Measurements from ENCODE around the gene ADGRG3.

ADGRG3 gene

DNA sequence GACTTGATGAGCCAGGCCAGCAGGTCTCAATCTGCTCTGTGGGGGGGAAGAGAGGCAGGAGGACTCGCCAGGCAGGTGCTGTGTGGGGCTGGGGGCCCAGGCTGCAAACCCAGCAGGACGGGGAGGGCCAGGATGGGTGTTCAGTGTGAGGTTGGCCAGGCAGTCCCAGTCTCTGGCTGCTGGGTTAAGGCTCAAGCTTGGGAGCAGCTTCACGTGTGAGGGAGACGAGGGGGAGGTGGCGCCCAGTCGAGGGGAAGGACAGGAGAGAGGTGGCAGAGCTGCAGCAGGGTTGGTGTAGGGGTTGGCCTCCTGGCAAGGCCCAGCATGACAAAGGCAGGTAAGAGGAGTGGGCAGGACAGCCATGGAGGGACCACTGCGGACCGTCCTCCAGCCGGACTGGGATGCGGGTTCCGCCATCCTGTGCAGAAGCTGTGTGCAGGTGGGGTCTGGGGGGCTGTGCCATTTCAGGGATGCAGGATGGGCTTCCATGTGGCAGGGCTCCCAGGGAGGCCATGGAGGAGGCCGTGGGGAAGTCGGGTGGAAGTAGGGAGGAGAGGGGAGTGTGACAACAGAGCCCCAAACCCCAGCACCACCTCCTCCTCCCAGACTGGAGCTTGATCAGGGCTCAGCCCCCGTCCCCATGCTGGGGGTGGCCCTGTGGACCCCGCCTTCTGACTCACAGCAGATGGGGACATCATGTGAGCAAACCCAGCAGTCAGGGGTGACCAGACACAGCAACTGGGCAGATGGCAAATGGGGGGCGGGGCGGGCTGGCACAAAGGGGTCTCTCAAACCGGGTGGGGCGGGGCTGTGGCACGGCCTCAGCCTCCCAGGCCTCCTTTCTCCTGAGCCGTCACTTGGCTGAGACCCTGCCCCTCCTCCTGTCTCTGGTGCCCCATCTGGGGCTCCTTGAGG is 36.9 kb upstream of the ADGRG3 start:
- DNase-seq, result no peak

DNA sequence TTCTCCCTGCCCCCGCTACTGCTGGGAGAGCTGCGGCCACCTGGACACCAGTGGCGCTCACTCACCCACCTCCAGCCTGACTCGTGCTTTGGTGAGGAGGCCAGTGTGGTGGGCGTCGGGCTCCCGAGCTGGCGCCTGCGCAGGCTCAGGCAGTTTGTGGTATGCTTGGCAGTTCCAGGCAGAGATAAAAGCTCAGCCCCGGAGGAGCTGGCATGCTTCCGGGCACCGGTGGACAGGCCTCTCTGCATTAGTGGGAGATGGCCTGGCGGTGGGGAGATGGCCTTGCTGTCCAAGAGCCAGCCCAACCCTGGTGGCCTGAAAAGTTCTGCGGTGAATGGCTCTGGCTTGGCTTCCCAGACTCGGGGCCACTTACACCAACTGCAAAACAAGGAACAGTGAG is 35.5 kb upstream of the ADGRG3 start:
- DNase-seq, result no peak

DNA sequence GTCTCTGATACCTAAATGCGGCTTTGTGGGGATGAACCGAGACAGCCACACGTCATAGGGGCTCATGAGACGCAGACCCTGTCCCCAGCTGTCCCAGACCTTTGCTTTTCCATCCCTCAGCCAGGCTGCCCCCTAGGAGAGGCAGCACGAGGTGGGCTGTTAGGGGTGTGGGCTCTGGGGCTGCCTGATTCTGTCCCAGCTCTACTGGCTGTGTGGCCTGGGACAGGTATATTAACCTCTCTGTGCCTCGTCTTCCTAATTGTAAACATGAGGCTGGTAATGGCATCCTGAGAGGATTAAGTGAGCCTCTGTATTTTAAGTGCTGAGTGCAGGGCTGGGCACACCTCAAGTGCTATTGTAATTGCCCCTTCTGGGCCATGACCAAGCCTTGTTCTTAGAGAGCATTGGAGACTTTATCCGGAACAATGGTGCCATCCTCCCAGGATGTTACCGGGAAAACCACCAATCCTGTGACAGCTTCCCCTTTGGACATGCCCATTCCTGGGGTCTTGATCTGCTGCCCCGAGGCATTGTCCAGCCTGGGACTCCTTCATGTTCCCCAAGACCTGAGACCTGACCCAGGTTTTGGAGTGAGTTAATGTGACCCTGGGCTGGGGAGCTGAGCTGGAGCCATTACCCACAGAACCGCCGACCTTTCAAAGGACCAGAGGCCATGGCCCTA is 34.6 kb upstream of the ADGRG3 start:
- DNase-seq, result no peak

DNA sequence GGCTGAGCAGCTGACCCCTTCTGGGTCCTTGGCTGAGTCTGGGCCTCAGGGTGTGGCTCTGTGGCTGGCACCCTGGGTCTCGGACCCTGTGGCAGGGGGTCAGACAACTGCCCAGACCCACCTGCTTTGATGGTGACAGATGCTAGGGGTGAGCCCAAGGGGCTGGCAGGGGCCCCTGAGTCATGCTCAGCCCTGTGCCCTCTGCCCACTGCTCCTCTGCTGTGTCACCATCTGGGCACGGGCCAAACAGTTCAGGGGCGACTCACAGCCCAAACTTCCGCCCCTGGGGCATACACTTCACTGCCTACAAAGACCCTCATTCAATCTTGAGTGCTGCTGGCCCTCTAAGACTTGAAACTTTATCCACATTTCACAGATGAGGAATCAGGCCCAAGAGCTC is 33.9 kb upstream of the ADGRG3 start:
- DNase-seq, result no peak

DNA sequence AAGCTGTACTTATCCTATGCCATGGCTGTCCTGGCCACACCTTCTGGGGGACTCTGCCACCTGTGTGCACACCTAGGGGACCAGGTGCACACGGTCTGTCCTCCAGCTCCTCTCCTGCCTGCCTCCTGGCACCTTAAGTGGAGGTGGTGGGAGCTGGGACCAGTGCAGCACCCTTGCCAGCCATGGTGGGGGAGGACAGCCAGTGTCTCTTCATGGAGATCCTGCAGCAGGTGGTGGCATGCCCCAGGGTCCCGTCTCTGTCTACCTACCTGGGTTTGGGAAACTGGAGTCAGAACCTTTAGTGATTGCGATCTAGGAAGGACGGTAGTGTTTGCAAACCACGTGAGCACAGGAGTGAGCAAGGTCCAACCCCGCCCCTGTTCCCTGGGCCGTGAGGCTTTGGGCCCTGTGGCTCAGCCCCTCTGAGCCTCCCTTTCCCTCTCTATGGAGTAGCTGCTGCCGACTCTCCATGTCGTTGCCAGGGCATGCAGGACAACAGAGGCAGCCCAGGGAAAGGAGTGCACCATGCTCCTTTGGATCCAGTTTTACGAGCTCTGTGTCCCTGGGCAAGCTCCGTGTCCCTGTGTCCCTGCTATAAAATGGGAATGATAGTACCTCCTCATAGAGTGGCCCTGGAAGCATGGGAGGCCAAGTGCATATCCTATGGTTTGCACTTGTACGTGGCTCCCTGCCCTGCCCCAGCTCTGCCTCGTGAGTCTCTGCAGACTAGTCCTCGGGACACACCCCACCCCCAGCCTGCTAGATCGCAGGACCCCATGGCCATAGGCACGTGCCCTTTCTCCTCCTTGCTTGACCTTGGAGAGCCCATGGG is 32.6 kb upstream of the ADGRG3 start:
- DNase-seq, result no peak

DNA sequence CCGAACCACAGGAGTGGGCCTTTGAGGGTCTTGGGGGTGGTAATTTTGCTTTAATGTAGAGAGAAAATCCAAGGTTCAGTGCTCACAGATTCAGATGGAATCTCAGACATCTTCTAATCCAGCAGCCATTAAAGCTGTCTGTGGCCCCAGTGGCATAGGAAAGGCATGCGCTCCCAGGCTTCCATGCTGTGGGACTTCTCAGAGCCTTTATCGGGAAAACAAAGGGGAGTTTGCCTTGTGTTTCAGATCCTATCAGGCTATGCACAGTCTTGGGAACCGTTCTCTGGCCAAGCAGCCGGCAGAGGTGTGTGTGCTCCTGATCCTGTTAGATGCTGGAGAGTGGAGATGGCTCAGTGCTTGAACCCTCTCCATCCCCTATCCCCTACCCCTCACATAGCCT is 31.9 kb upstream of the ADGRG3 start:
- no peak for DNase-seq

DNA sequence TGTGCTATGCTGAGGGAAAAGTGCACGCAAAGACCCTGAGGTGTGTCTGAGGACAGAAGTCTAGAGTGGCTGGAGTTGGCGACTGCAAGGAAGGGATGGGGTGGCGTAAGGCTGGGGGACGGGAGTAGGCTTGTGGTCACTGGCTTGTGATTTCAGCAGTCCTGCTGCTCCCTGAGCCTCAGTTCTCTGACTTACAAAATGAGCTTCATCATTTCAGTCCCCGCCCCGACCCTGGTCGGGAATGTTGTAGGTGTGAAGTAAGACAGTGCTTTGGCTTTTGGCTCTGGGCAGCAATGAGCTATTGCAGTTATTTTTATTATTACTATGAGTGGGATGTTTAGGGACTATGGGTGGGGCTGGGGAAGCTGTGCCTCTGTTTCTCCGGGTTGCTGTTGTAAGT is 31.1 kb upstream of the ADGRG3 start:
- DNase-seq, result no peak

DNA sequence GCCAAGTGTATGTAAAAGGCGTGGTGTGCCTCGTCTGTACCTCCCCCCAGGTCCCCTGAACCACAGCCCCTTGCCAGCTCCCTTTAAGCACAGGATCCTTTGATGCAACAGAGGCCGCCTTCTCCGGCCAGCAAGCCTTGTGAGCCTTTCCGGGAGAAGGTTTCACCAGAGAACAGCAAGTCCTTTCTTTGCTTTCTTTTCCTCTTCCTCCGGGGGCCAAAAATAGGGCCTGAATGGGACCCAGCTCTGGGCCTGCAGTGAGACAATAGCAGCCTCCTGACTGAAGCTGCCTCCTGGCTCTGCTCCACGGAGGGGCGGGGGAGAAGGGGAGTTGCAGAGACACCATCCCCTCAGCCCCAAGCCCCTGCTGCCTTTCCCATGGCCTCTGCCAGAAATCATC is 30.7 kb upstream of the ADGRG3 start:
- no peak for DNase-seq

DNA sequence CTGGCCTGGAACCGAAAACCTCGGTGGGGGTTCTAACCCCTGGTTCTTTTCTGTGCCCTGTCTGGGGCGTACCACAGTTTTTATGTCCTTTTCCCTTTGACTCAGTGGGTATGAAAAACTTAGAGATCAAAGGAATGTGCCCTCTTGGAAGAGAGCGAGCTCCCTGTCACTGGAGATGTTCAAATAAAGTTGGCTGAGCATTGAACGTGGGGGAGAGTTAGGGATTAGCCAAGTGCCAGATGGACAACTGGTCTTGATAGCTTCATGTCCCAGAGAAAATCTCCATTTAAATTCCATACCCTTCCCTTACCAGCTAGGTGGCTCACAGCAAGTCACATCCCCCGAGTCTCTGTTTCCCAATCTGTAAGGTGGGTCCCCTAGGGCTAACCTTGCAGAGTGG is 30.1 kb upstream of the ADGRG3 start:
- no peak for DNase-seq

DNA sequence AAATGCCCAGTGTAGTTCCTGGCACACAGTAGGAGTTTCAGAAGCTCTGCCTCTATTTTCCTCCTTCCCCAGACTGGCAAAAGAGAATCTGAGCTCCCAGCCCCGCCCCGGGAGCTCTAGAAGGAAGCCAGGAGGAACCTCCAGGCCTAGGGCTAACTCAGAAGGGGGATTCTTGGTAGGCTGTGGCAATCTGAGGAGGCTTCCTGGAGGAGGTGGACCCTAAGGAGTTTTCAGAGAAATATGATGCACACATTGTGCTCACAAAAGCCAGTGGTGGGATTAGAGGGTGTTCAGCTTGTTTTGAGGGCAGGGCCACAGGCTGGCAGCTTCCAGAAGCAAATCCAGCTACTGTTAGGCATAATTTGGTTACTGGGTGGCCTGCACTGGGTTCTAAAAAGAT is 29.7 kb upstream of the ADGRG3 start:
- no peak for DNase-seq

DNA sequence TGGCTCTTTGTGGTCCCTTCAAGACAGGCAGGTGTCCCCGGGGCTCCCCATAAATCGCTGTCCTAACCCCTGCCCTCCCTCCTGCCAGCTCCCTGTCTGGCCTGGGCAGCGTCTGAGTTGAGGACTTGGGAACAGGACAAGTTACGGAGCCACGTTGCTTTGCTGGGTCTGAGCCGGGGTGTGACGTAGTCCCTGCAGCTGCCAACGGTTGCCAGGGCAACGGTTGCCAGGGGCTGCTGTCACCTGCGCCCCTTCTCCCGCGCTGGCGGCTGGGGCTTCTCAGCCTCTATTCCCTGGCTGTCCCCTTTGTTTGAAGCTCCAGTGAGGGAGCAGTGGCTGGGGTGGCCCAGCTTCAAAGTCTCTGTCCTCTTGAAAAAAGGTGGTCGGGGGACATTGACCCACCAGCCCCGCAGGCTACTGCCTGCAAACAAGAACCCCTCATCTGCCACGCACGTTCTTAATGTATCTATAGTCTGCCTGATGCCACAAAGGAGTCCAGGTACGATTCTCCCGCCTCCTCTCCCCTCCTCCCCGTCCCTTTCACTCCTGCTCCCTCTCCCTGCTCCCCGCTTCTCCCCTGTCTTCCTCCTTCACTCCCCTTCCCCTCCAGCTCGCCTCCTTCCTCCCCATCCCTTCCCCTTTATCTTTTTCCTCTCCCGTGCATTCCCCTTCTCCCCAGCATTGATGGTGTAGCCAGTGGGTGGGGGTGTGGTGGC is 28.8 kb upstream of the ADGRG3 start:
- no peak for DNase-seq

DNA sequence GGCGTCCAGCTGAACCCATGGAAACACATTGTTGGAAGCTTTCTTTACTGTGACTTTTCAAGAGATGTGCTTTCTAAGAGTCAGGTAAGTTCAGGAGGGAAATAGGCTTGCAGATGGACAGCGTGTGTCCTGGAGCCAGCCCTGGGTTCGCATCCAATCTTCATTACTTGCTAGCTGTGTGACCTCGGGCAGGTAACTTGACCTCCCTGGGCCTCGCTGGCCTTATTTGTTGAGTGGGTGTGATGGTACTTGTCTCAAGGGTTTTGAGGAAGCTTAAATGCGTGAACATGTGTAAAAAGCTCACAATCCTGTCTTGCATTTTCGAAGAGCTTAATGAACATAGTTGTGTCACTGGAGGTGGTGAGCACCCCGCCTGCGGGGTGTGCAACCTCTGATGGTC is 27.9 kb upstream of the ADGRG3 start:
- DNase-seq, result no peak

DNA sequence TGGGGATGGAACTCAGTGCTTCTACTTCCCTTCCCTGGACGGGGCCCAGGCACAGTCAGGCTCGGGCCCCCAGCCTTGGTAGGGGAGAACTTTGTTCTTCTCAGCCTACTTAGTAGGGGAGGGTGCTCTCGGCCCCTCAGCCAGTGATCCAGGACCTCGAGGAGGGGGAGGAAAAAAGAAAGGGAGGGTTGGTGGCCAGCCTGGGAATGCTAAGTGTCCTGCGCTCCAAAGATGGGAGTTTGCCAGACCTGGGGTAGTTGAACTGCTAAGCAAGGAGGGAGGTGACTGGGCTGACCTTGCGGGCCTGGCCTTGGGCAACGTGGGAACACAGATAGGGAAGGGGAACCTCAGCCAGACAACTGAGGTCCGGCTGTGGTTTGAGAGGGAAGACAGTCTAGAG is 27.5 kb upstream of the ADGRG3 start:
- DNase-seq, result no peak

DNA sequence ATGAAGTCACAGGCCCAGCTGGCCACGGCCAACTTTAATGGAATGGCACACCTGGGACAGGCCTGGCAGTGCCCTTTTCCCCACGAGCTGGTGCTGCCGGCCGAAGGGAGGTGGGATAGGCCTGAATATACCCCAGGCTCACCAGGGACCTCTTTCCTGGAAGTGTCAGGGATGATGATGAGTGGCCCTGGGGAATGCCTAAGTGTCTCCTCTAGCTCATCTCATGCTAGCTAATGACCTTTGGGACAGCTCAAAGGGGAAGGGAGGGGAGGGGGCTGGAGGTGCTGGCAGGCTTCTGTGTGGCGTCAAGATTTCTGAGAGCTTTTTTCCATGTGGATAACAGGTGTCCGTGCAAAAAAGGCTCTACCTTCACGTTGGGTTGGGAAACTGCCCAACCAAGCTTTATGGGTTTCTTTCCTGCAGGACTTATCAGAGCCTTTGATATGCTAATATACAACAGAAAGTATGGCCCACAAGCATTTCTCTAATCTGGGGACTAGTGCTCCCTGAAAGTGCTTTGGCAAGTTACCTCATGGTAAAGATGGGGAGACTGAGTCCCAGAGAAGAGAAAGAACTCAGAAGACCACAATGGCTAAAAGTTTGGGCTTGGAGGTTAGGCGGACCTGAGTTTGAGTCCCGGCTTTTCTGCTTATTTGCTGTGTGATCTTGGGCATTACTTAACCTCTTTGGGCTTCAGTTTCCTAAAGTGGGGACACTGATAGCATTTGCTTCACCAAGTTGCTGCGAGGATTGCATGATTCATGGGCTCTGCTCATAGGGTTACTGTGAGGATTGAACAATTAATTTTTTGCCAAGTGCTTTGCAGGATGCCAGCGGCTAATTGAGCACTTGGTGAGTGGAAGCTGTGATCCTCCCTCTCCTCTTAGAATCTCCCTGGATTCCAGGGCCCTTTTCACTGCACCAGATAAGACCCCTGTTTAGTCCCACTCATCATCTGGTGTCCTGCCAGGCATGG is 25.7 kb upstream of the ADGRG3 start:
- no peak for DNase-seq

DNA sequence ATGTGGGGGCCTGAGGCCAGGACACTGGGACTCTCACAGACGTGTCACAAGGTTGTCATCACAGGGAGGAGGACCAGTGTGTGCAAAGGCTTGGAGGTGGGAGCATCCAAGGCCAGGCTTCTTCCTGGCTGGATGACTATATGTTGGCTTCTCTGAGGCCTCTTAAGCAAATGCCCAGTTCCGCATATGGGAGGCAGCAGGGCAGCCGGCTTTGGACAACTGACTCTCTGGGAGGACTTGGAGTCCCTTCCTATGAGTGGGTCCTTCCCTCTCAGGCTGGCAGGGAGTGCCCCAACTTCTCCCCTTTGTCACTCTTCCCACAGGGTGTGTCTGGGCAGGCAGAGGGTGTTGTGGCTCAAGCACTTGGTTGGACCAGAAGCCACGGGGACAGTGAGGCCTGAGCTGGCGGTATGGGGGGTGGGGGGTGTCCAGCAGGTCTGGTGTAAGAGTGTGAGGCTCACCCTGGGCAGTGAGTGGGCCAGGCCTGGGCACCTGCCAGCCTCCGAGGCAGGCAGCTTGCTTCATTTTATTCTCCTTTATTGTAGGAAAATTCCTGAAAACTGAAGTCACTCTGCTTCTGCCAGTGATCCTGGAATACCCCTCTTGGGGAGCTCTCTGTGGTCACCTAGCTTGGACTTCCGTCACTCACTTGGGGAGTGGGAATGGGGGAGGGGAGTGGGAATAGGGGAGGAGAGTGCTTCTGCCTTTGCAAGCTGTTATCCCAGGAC is 24.8 kb upstream of the ADGRG3 start:
- DNase-seq, result no peak

DNA sequence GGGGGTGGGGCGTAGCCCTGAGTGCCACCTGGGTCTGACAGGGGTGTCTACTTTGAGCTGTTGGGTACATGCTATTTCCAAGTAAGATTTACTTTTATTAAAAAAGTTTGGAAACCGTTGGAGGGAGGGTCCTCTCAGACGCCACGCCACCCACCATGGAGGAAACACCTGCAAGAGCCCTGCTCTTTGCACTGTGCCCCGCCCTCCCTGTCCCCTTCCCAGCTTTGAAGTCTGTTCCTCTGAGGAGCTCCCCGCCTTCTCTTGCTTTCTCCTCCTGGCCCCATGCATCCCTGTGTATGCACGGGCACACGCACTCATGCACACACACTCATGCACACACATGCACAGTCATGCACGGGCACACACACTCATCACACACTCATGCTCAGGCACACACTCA is 24.2 kb upstream of the ADGRG3 start:
- no peak for DNase-seq

DNA sequence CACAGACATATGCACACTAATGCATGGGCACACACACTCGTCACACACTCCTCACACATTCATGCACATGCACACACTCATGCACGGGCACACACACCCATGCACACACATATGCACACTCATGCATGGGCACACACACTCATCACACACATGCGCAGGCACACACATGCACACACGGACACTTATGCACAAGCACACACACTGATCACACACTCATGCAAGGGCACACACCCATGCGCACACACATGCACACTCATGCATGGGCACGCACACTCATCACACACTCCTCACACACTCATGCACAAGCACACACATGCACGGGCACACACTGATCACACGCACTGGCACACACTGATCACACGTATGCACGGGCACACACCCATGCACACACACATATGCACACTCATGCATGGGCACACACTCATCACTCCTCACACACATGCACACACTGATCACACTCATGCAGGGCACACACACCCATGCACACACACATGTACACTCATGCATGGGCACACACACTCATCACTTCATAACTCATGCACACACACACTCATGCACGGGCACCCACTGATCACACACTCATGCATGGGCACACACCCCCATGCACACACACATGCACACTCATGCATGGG is 23.6 kb upstream of the ADGRG3 start:
- no peak for DNase-seq

DNA sequence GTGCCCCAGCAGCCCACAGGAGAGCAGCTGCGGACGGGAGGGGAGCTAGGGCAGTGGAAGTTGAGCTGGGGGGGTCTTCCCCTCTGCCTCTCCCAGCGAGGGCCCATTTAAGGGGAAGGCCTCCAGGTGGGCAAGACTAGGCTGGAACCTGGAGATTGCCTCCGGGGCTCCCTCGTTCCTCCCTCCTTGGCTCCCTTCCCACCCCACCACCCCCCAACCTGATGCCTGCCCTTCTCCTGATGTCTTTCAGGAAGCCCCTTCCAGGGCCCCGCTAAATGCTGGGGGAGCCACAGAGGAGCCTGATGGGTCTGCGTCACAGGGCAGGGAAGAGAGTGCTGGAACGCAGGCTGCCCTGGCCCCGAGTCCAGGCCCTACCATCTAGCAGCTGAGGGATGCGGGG is 22.9 kb upstream of the ADGRG3 start:
- DNase-seq, result no peak

DNA sequence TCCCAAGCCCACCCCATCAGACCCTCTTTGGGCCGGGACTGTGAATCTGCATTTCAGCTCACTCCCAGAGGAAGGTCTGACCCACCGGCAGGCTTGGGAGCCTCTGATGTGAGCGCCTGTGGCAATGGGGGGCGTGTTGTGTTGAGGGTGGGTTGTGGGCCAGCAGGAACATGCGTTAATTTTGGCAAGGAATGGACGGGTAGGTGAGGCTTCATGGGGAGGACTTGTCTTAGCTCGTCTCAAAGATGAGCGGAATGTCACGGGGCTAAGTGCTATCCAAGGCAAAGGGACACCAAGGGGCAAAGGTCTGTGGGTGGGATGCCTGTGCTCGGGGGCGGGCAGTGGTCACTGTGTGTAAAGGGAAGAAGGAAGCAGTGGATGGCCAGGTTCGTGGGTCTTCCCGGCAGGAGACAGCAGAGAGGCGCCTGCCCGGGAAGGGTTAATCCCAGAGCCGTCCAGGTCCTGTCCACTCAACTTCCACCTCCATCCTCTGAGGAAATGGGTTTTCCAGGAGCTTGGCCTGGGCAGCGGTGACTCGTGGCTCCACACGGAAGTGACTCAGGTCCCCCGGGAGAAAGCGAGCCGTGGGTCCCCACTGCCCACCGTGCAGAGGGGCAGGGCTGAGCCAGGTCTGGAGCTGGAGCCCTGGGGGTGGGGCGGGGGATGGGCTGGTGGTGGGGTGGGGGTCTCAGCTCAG is 22.3 kb upstream of the ADGRG3 start:
- DNase-seq, result no peak
